ENCODE results near the gene PPP2R5A.
A peak's percentile ranks its signal among the peaks of the same experiment; 100 is the strongest.

PPP2R5A gene

DNA sequence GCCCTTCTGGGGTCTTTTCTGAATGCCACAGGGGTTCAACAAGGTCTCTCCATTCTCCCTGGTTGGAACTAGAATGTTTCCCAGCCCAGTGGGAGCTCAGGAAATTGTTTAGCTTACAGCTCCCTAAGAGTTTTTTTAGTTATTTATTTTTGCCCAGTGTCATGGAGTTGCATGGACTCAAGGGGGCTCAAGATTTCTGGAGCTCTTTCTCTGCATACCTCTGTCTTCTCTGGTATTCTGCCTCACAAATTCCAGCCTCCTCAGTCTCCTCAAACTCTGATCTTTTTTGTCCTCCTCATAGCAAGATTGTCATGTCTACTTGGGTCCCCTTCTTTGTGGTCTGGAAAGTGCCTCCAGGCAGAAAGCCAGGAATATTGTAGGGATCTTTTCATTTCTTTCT, 15.9 kb upstream of the PPP2R5A start:
- TF ChIP-seq, protein P1, sequence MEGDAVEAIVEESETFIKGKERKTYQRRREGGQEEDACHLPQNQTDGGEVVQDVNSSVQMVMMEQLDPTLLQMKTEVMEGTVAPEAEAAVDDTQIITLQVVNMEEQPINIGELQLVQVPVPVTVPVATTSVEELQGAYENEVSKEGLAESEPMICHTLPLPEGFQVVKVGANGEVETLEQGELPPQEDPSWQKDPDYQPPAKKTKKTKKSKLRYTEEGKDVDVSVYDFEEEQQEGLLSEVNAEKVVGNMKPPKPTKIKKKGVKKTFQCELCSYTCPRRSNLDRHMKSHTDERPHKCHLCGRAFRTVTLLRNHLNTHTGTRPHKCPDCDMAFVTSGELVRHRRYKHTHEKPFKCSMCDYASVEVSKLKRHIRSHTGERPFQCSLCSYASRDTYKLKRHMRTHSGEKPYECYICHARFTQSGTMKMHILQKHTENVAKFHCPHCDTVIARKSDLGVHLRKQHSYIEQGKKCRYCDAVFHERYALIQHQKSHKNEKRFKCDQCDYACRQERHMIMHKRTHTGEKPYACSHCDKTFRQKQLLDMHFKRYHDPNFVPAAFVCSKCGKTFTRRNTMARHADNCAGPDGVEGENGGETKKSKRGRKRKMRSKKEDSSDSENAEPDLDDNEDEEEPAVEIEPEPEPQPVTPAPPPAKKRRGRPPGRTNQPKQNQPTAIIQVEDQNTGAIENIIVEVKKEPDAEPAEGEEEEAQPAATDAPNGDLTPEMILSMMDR (IDR thresholded peaks at IDR 0.05; ENCODE audit: unreplicated experiment in 3 of 3) = no peak
- no peaks in the 10 kb centered on the region for H3K36me3 Mint-ChIP-seq (ENCODE audit: low read depth)
- H3K4me1 Mint-ChIP-seq = no peaks in the 10 kb centered on the region
- H3K27me3 Mint-ChIP-seq (ENCODE audit: low read depth) = no peaks in the 10 kb centered on the region
- no peak overlapping the region for H3K4me3 Mint-ChIP-seq
- H3K9me3 Mint-ChIP-seq = no peaks in the 10 kb centered on the region
- H3K27ac Mint-ChIP-seq = no peak overlapping the region

DNA sequence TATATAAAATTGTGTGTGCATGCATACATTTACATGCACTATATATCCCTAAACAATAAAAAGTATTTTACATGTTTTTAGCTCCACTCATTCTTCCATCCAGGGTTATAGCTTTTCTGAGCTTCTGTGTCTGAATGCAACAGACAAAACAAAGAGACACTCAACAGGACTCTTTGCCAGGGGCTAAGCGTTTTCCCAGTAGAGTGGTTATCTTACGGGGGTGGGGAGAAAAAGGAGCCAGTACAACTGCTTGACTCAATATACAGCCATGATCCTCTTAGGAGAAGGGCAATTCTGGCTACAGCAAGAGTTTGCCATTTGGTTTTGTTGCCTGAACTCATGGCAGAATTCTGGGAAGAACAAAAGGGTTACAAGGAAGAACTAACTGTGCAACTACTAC, 14.6 kb upstream of the PPP2R5A start:
- Mint-ChIP-seq H3K27ac (no peak overlapping the region), H3K9me3 (no peaks in the 10 kb centered on the region), H3K27me3 (ENCODE audit: low read depth) (no peaks in the 10 kb centered on the region), H3K4me3 (no peak overlapping the region), H3K4me1 (no peaks in the 10 kb centered on the region), H3K36me3 (ENCODE audit: low read depth) (no peaks in the 10 kb centered on the region)
- TF ChIP-seq, protein P1 (IDR thresholded peaks at IDR 0.05; ENCODE audit: unreplicated experiment in 3 of 3) = no peak

DNA sequence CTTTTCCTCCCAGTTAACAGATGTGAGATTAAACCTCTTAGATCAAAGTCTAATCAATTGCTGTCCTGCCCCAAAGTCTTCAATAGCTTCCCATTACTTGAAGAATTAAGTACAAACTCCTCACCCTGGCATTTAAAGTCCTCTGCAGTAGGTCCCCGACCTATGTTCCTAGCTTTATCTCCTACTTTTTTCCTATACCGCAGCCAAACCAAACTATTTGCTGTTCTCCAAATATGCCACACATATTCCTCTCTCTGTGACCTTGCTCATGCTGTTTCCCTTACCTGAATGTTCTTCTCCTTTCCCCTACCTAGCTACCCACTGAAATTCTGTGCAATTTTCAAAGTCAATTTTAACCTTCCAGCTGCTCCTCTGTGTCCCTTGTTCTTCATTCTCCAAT, 14.0 kb upstream of the PPP2R5A start:
- Mint-ChIP-seq H3K27me3 (ENCODE audit: low read depth) (no peaks in the 10 kb centered on the region), H3K4me3 (no peak overlapping the region), H3K9me3 (no peaks in the 10 kb centered on the region), H3K36me3 (ENCODE audit: low read depth) (no peaks in the 10 kb centered on the region), H3K4me1 (no peaks in the 10 kb centered on the region), H3K27ac (no peak overlapping the region)
- TF ChIP-seq, protein P1 (IDR thresholded peaks at IDR 0.05; ENCODE audit: unreplicated experiment in 3 of 3) = no peak

DNA sequence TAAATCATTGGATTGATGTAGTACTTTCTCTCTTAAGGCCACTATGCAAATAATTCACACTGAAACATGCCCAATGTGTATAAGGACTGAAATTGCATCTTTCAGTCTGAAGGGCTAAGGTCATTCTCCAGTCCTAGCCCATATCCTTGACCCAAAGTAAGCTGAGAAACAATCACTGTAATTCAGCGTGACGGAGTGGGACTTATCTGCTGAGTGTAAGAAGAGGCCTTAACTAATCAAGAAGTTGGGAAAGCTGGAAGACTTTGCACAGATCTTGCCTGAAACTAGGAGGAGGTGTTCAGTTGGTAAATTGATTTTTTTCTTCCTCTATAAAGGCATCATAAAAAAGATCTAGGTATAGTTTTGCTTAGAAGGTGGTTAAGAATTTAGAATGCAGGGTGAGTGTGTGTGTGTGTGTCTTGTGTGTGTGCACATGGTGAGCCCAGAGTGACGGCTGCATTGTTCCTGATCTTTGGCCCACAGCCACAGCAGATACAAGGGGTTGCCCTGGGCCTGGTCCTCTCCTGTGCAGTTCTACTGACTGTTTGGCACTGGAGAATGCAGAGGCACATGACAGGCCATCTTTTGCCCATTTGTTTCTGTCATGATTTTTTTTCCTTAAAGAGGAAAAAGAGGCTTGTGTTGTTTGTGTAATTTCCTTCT, 13.3 kb upstream of the PPP2R5A start:
- H3K27ac Mint-ChIP-seq = no peak overlapping the region
- TF ChIP-seq, protein P1 (IDR thresholded peaks at IDR 0.05; ENCODE audit: unreplicated experiment in 3 of 3) = no peak
- no peaks in the 10 kb centered on the region for H3K27me3 Mint-ChIP-seq (ENCODE audit: low read depth)
- H3K9me3 Mint-ChIP-seq = no peaks in the 10 kb centered on the region
- no peaks in the 10 kb centered on the region for H3K4me1 Mint-ChIP-seq
- H3K4me3 Mint-ChIP-seq = no peak overlapping the region
- H3K36me3 Mint-ChIP-seq (ENCODE audit: low read depth) = no peaks in the 10 kb centered on the region

DNA sequence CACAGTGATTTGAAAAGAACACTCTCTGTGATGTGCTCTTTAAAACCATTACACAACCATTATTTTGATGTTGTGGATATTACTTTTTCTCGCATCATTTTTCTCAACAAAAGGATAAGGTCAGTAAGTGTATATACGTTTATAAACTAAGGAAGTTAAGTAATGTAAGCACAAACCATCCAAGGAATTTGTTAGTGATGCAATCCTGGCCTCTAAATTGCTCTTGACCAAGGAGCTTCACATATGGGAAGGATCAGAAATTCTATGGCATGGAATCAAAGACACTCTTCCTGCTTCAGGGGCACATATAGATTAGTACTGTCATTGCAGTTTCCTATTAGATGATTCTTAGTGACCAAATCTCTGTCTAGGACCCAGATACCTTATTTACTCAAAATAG, 3.6 kb upstream of the PPP2R5A start:
- Mint-ChIP-seq H3K27me3 (ENCODE audit: low read depth) (peaks cover 8% of the 10 kb centered on the region), H3K36me3 (ENCODE audit: low read depth) (no peaks in the 10 kb centered on the region), H3K4me1 (peaks cover 6% of the 10 kb centered on the region), H3K27ac (no peak overlapping the region), H3K9me3 (no peaks in the 10 kb centered on the region), H3K4me3 (peak overlapping the region in 1 of 3 experiments; percentile 26)
- TF ChIP-seq, protein P1 (IDR thresholded peaks at IDR 0.05; ENCODE audit: unreplicated experiment in 3 of 3) = no peak

DNA sequence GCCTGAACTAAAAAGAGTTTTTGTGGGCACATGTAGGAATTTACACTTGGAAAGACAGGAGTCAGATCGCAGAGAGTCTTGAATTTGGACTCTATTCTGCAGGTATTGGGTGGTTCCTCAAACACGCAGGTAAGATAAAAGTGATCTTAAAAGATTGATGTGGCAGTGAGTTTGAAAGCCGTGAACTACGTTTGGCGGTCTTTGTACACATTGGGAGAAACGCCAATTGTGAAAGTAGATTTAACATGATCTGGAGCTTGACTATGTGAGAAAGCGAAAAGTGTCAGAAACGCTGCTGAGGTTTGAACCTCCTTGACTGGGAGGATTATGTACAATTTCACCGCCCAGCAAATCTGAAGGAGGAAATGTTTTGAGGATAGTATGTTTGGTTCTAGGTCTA, 1.5 kb upstream of the PPP2R5A start:
- TF ChIP-seq, protein P1 (IDR thresholded peaks at IDR 0.05; ENCODE audit: unreplicated experiment in 3 of 3) = no peak
- H3K4me1 Mint-ChIP-seq = peaks cover 14% of the 10 kb centered on the region
- peak overlapping the region; percentile 95 to 97 (median 96) for H3K4me3 Mint-ChIP-seq
- peaks cover 8% of the 10 kb centered on the region for H3K27me3 Mint-ChIP-seq (ENCODE audit: low read depth)
- H3K9me3 Mint-ChIP-seq = no peaks in the 10 kb centered on the region
- H3K36me3 Mint-ChIP-seq (ENCODE audit: low read depth) = no peaks in the 10 kb centered on the region
- peak overlapping the region in 2 of 3 experiments; percentile 96 for H3K27ac Mint-ChIP-seq
